ENCODE results near the gene WNT8B. TPM values are rescaled to one million over a fixed set of nuclear protein-coding genes. Genes with fewer than 3 reads are reported as not detected.

WNT8B gene
- total and polyA plus RNA-seq, 3 experiments from 2014 or later, result not detected

DNA sequence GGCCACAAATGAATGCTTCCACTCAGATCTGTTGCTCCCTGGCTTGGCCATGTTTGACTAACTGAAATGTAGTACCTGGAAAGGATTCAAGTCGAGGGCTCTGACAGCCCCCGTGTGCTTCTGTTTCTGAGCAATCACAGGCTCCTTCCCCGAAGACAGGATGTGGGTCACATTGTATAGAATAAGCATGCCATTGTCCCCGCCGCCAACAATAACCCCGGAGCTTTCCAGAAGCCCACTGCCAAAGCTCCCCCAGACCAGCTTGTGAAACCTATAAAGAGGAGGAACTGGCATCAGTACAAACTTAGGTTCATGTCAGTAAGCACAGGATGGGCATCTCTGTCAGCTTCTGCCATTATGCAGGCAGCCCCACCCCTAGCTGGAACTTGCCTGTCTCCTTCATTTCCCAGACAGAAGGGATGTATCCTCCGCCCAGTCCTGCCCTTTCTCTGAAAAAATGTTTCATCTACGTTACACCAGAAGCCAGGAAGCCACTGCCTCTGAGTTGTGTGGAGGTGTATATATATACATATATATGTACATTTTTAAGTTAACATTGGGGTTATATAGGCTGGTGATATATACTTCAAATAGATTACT, 46.5 kb downstream of the WNT8B start:
- Mint-ChIP-seq H3K4me3 (peak overlapping the region in 6 of 7 donors; percentile 44 to 78 (median 72)), H3K4me1 (peaks cover 63 to 68% (median 63%) of the 10 kb centered on the region in 3 donors), H3K9me3 (no peaks in the 10 kb centered on the region), H3K36me3 (peaks cover 12 to 39% (median 15%) of the 10 kb centered on the region in 3 donors), H3K27ac (peak overlapping the region; percentile 65 to 97 (median 92)), H3K27me3 (no peaks in the 10 kb centered on the region)
- H3K27ac ChIP-seq (ENCODE audit: low read depth, low read length), result no peak overlapping the region
- H3K4me3 ChIP-seq (ENCODE audit: low read length), result peak overlapping the region; percentile 0
- peak in 3 of 5 donors; percentile 28 to 54 (median 39) for DNase-seq
- no peaks in the 10 kb centered on the region for H3K27me3 ChIP-seq (ENCODE audit: insufficient read depth, low read length, poor library complexity, severe bottlenecking)
- H3K36me3 ChIP-seq (ENCODE audit: insufficient read depth, low read length), result peaks cover 21% of the 10 kb centered on the region
- ChIA-PET POLR2A (interaction anchor here (0.8 to 1.0 kb wide), 3 partner anchors 10 to 27 kb away, joined by 3 to 6 read pairs (median 4); partner anchors contain the start of genes HIF1AN and SEC31B), CTCF (interaction anchor here (0.8 to 6.5 kb wide), 18 partner anchors 9 to 178 kb away, joined by 3 to 80 read pairs (median 9); partner anchors contain the start of genes HIF1AN and SEC31B)
- H3K4me1 ChIP-seq (ENCODE audit: insufficient read depth, low read length), result peaks cover 50% of the 10 kb centered on the region
- H3K9me3 ChIP-seq (ENCODE audit: low read length), result no peaks in the 10 kb centered on the region

- peak; percentile 48 to 89 (median 80) for DNase-seq
- CTCF ChIA-PET, result interaction anchor here (0.7 to 6.5 kb wide), 13 partner anchors 8 to 174 kb away, joined by 4 to 80 read pairs (median 10); partner anchors contain the start of genes HIF1AN and SEC31B
- Histone ChIP-seq H3K4me3 (ENCODE audit: low read length) (peak overlapping the region; percentile 16), H3K36me3 (ENCODE audit: insufficient read depth, low read length) (peaks cover 7% of the 10 kb centered on the region), H3K4me1 (ENCODE audit: insufficient read depth, low read length) (peaks cover 50% of the 10 kb centered on the region), H3K9me3 (ENCODE audit: low read length) (no peaks in the 10 kb centered on the region), H3K27ac (ENCODE audit: low read depth, low read length) (no peak overlapping the region), H3K27me3 (ENCODE audit: insufficient read depth, low read length, poor library complexity, severe bottlenecking) (no peaks in the 10 kb centered on the region)
- peaks cover 8 to 34% (median 14%) of the 10 kb centered on the region in 3 donors for H3K36me3 Mint-ChIP-seq
- POLR2A ChIA-PET, result interaction anchor here (1.3 kb wide), 1 partner anchor 25 kb away, joined by 5 read pairs; the partner anchor contains the start of gene HIF1AN
- no peaks in the 10 kb centered on the region for H3K27me3 Mint-ChIP-seq
- peak overlapping the region; percentile 2 to 68 (median 64) for H3K4me3 Mint-ChIP-seq
- peak overlapping the region; percentile 54 to 97 (median 83) for H3K27ac Mint-ChIP-seq
- H3K4me1 Mint-ChIP-seq, result peaks cover 61 to 64% (median 63%) of the 10 kb centered on the region in 3 donors
- H3K9me3 Mint-ChIP-seq, result no peaks in the 10 kb centered on the region
Observed at GRCh38 chr10:100510533-100511308, 47.9 kb downstream of the WNT8B start.

DNA sequence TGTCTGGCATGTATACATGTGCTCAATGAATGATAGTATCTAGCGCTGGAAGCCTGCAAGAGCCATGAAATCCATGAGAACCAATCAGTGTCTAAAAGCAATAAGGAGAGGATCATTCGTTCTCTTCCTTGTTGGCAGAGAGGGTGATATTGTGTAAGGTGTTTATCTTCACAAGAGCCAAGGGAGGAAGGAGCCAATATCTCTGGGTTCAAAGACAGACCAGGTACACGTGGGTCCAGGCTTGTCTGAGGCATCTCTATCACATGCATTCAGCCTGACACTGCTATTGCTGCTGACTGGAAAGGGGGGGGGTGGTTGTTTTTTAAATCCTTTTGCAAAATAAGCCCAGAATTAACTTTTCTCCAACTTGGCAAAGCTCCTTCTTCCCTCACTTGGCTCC, 52.8 kb downstream of the WNT8B start:
- DNase-seq, result no peak
- H3K9me3 ChIP-seq (ENCODE audit: low read length), result no peaks in the 10 kb centered on the region
- no peaks in the 10 kb centered on the region for H3K9me3 Mint-ChIP-seq
- ChIA-PET CTCF (interaction anchor here (0.8 to 1.3 kb wide), 2 partner anchors 9 to 20 kb away, joined by 3 read pairs; partner anchors contain the start of gene HIF1AN), POLR2A (no interaction called here)
- no peak overlapping the region for H3K27ac Mint-ChIP-seq
- no peaks in the 10 kb centered on the region for H3K27me3 ChIP-seq (ENCODE audit: insufficient read depth, low read length, poor library complexity, severe bottlenecking)
- no peak overlapping the region for H3K4me3 ChIP-seq (ENCODE audit: low read length)
- H3K27ac ChIP-seq (ENCODE audit: low read depth, low read length), result no peak overlapping the region
- peaks cover 25% of the 10 kb centered on the region for H3K4me1 ChIP-seq (ENCODE audit: insufficient read depth, low read length)
- H3K36me3 ChIP-seq (ENCODE audit: insufficient read depth, low read length), result no peaks in the 10 kb centered on the region
- H3K36me3 Mint-ChIP-seq, result peaks cover 3 to 34% (median 11%) of the 10 kb centered on the region in 3 donors
- no peak overlapping the region for H3K4me3 Mint-ChIP-seq
- no peaks in the 10 kb centered on the region for H3K27me3 Mint-ChIP-seq
- H3K4me1 Mint-ChIP-seq, result peaks cover 31 to 33% (median 32%) of the 10 kb centered on the region in 3 donors

- Mint-ChIP-seq H3K9me3 (no peaks in the 10 kb centered on the region), H3K4me3 (no peak overlapping the region), H3K4me1 (peaks cover 18 to 21% (median 19%) of the 10 kb centered on the region in 3 donors), H3K27ac (no peak overlapping the region), H3K36me3 (peaks cover 3 to 39% (median 11%) of the 10 kb centered on the region in 3 donors), H3K27me3 (no peaks in the 10 kb centered on the region)
- Histone ChIP-seq H3K4me1 (ENCODE audit: insufficient read depth, low read length) (peaks cover 14% of the 10 kb centered on the region), H3K9me3 (ENCODE audit: low read length) (no peaks in the 10 kb centered on the region), H3K36me3 (ENCODE audit: insufficient read depth, low read length) (no peaks in the 10 kb centered on the region), H3K27ac (ENCODE audit: low read depth, low read length) (no peak overlapping the region), H3K27me3 (ENCODE audit: insufficient read depth, low read length, poor library complexity, severe bottlenecking) (no peaks in the 10 kb centered on the region), H3K4me3 (ENCODE audit: low read length) (no peak overlapping the region)
- no peak for DNase-seq
- POLR2A ChIA-PET, result no interaction called here
- CTCF ChIA-PET, result interaction anchor here (3.8 to 5.4 kb wide), 3 partner anchors 7 to 35 kb away, joined by 35 to 65 read pairs (median 44); partner anchors contain the start of gene NDUFB8
Observed at GRCh38 chr10:100516847-100517246, 54.0 kb downstream of the WNT8B start.

GRCh38 chr10:100518761-100519241, 56.0 kb downstream of the WNT8B start:
- H3K27me3 ChIP-seq (ENCODE audit: insufficient read depth, low read length, poor library complexity, severe bottlenecking), result no peaks in the 10 kb centered on the region
- peaks cover 10% of the 10 kb centered on the region for H3K4me1 ChIP-seq (ENCODE audit: insufficient read depth, low read length)
- Mint-ChIP-seq H3K27me3 (no peaks in the 10 kb centered on the region), H3K27ac (peak overlapping the region in 5 of 8 donors; percentile 5 to 77 (median 45)), H3K4me3 (no peak overlapping the region), H3K4me1 (peaks cover 6 to 10% (median 7%) of the 10 kb centered on the region in 3 donors), H3K36me3 (peaks cover 0 to 49% (median 12%) of the 10 kb centered on the region in 3 donors), H3K9me3 (no peaks in the 10 kb centered on the region)
- peaks cover 11% of the 10 kb centered on the region for H3K36me3 ChIP-seq (ENCODE audit: insufficient read depth, low read length)
- H3K4me3 ChIP-seq (ENCODE audit: low read length), result no peak overlapping the region
- no peaks in the 10 kb centered on the region for H3K9me3 ChIP-seq (ENCODE audit: low read length)
- CTCF ChIA-PET, result interaction anchor here (0.6 to 5.4 kb wide), 28 partner anchors 9 to 784 kb away, joined by 3 to 65 read pairs (median 4); partner anchors contain the start of genes HIF1AN, NDUFB8 and PKD2L1
- DNase-seq, result peak; percentile 36 to 64 (median 49)
- no peak overlapping the region for H3K27ac ChIP-seq (ENCODE audit: low read depth, low read length)
- POLR2A ChIA-PET, result interaction anchor here (0.5 to 1.3 kb wide), 4 partner anchors 9 to 141 kb away, joined by 3 to 4 read pairs (median 3); no protein-coding TSS in a partner anchor

- Mint-ChIP-seq H3K9me3 (no peaks in the 10 kb centered on the region), H3K27ac (peak within 1 kb of the TSS in 6 of 8 donors; percentile 5 to 77 (median 54)), H3K27me3 (no peaks in the 10 kb centered on the region), H3K4me1 (peaks cover 6 to 10% (median 7%) of the 10 kb centered on the region in 3 donors), H3K36me3 (peaks cover 0 to 50% (median 10%) of the 10 kb centered on the region in 3 donors), H3K4me3 (no peak within 1 kb of the TSS)
- no peak for DNase-seq
- CTCF ChIA-PET, result interaction anchor here (0.6 to 5.4 kb wide), 23 partner anchors 9 to 785 kb away, joined by 3 to 65 read pairs (median 5); partner anchors contain the start of genes HIF1AN, NDUFB8 and PKD2L1
- no peak within 1 kb of the TSS for H3K27ac ChIP-seq (ENCODE audit: low read depth, low read length)
- no peaks in the 10 kb centered on the region for H3K27me3 ChIP-seq (ENCODE audit: insufficient read depth, low read length, poor library complexity, severe bottlenecking)
- H3K4me1 ChIP-seq (ENCODE audit: insufficient read depth, low read length), result peaks cover 10% of the 10 kb centered on the region
- no peaks in the 10 kb centered on the region for H3K9me3 ChIP-seq (ENCODE audit: low read length)
- POLR2A ChIA-PET, result interaction anchor here (1.2 kb wide), 1 partner anchor 10 kb away, joined by 3 read pairs; no protein-coding TSS in a partner anchor
- no peak within 1 kb of the TSS for H3K4me3 ChIP-seq (ENCODE audit: low read length)
- H3K36me3 ChIP-seq (ENCODE audit: insufficient read depth, low read length), result peaks cover 17% of the 10 kb centered on the region
Observed at GRCh38 chr10:100519311-100520051, 56.7 kb downstream of the WNT8B start, which contains the start of gene SEC31B. Gene SEC31B, minus strand, starts transcription at chr10:100519861. Its CDS starts 2,909 bp downstream, at chr10:100516952.

DNA sequence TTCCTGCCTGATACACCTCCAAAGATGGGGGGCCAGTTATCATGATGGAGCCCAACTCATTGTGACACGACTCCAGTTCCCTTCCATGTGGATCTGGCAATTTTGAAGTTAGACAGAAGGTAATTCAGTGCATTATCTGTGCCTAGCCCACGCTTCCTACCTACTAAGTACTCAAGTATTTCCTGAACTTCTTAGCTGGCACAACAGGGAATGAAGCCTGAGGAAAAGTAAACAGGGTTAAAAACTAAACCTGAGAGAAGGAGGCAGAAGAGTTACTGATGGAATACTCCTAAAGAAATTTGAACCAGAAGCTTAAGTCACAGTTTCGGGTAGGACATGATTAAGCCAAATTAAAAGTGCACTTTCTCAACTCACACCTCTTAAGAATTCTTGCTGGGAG, 58.0 kb downstream of the WNT8B start:
- Mint-ChIP-seq H3K9me3 (no peaks in the 10 kb centered on the region), H3K4me3 (no peak overlapping the region), H3K27me3 (no peaks in the 10 kb centered on the region), H3K36me3 (peaks cover 0 to 55% (median 7%) of the 10 kb centered on the region in 3 donors), H3K27ac (peak overlapping the region in 2 of 8 donors; percentile 54 to 69), H3K4me1 (peaks cover 10% of the 10 kb centered on the region in 3 donors)
- CTCF ChIA-PET, result interaction anchor here (0.7 to 5.4 kb wide), 4 partner anchors 11 to 88 kb away, joined by 3 to 65 read pairs (median 24); partner anchors contain the start of gene HIF1AN
- Histone ChIP-seq H3K4me1 (ENCODE audit: insufficient read depth, low read length) (peaks cover 10% of the 10 kb centered on the region), H3K27ac (ENCODE audit: low read depth, low read length) (no peak overlapping the region), H3K9me3 (ENCODE audit: low read length) (no peaks in the 10 kb centered on the region), H3K36me3 (ENCODE audit: insufficient read depth, low read length) (peaks cover 24% of the 10 kb centered on the region), H3K27me3 (ENCODE audit: insufficient read depth, low read length, poor library complexity, severe bottlenecking) (no peaks in the 10 kb centered on the region), H3K4me3 (ENCODE audit: low read length) (no peak overlapping the region)
- POLR2A ChIA-PET, result interaction anchor here (0.8 kb wide), 1 partner anchor 515 kb away, joined by 9 read pairs; no protein-coding TSS in a partner anchor
- DNase-seq, result no peak

All from CD8-positive, alpha-beta memory T cell (primary cell).